Measurements from ENCODE around the gene DPM2.
A peak's percentile ranks its signal among the peaks of the same experiment; 100 is the strongest.

Gene DPM2

DNA sequence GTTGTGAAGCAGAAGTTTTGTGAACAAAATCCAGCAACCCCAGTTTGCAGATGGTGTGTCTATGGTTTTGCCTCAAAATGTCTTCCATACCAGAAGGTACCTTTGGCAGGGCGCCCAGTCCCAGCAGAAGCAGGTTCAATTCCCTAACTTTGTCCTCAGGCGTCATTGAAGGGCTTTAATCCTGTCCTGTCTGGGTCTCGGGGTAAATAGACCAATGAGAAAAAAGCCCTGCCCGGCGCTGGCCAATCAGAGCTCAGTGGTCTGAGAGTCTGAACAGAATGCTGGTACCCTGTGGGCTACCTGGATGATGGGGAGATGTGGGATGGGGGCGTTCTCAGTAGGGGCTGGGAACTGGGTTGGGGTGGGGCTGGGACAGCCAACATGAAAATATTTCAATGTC is 14.6 kb downstream of the DPM2 start:
- TF ChIP-seq, protein P1, sequence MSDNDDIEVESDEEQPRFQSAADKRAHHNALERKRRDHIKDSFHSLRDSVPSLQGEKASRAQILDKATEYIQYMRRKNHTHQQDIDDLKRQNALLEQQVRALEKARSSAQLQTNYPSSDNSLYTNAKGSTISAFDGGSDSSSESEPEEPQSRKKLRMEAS (IDR thresholded peaks at IDR 0.05), result no peak
- TF ChIP-seq CREB1 (IDR thresholded peaks at IDR 0.05; ENCODE audit: low read depth) (no peak), EP300 (IDR thresholded peaks at IDR 0.05; ENCODE audit: borderline replicate concordance) (no peak), CEBPB (IDR thresholded peaks at IDR 0.05) (no peak), RAD21 (IDR thresholded peaks at IDR 0.05; ENCODE audit: low read depth) (no peak), TEAD4 (IDR thresholded peaks at IDR 0.05) (no peak), REST (IDR thresholded peaks at IDR 0.05; ENCODE audit: low read depth) (no peak), TCF12 (IDR thresholded peaks at IDR 0.05; ENCODE audit: low read depth) (no peak), YY1 (IDR thresholded peaks at IDR 0.05; ENCODE audit: low read depth) (no peak), FOXM1 (IDR thresholded peaks at IDR 0.05; ENCODE audit: borderline replicate concordance, low read depth) (no peak), ZBTB7A (IDR thresholded peaks at IDR 0.05; ENCODE audit: low read depth) (no peak), EGR1 (IDR thresholded peaks at IDR 0.05) (no peak), USF1 (IDR thresholded peaks at IDR 0.05) (no peak), TAF1 (IDR thresholded peaks at IDR 0.05; ENCODE audit: low read depth) (no peak), NFIC (IDR thresholded peaks at IDR 0.05) (no peak)

GRCh38 chr9:127921557-127922120 is 16.0 kb downstream of the DPM2 start:
- TF ChIP-seq EP300 (IDR thresholded peaks at IDR 0.05; ENCODE audit: borderline replicate concordance) (no peak), RAD21 (IDR thresholded peaks at IDR 0.05; ENCODE audit: low read depth) (peak; percentile 92), NFIC (IDR thresholded peaks at IDR 0.05) (no peak)
- TF ChIP-seq, protein P1 (IDR thresholded peaks at IDR 0.05), result 0 out of 2 replicates have a peak, but pooled peaks have one; percentile 28

DNA sequence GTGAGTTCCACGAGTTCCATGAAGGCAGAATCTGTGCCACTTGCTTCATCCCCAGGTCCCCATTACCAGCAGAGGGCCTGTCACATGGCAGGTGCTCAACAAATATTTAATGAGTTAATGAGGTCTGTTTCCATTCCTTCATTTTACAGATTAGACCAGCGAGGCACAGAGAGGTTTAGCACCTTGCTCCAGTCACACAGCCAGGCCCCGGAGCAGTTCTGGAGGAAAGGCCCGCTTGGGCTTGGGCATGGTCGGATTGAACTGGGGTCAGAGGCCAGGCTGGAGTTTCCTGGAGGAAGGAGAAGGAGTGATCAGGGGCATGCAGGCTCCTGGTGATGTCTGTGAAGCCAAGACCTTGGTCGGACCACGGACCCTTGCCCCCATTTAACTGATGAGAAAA is 16.9 kb downstream of the DPM2 start:
- TF ChIP-seq CREB1 (IDR thresholded peaks at IDR 0.05; ENCODE audit: low read depth) (no peak), EP300 (IDR thresholded peaks at IDR 0.05; ENCODE audit: borderline replicate concordance) (no peak), YY1 (IDR thresholded peaks at IDR 0.05; ENCODE audit: low read depth) (no peak), CEBPB (IDR thresholded peaks at IDR 0.05) (no peak), ZBTB7A (IDR thresholded peaks at IDR 0.05; ENCODE audit: low read depth) (no peak), RAD21 (IDR thresholded peaks at IDR 0.05; ENCODE audit: low read depth) (no peak), EGR1 (IDR thresholded peaks at IDR 0.05) (no peak), TAF1 (IDR thresholded peaks at IDR 0.05; ENCODE audit: low read depth) (no peak), TCF12 (IDR thresholded peaks at IDR 0.05; ENCODE audit: low read depth) (no peak), NFIC (IDR thresholded peaks at IDR 0.05) (no peak), TEAD4 (IDR thresholded peaks at IDR 0.05) (no peak), FOXM1 (IDR thresholded peaks at IDR 0.05; ENCODE audit: borderline replicate concordance, low read depth) (no peak), USF1 (IDR thresholded peaks at IDR 0.05) (no peak), REST (IDR thresholded peaks at IDR 0.05; ENCODE audit: low read depth) (no peak)
- TF ChIP-seq, protein P1 (IDR thresholded peaks at IDR 0.05), result no peak

DNA sequence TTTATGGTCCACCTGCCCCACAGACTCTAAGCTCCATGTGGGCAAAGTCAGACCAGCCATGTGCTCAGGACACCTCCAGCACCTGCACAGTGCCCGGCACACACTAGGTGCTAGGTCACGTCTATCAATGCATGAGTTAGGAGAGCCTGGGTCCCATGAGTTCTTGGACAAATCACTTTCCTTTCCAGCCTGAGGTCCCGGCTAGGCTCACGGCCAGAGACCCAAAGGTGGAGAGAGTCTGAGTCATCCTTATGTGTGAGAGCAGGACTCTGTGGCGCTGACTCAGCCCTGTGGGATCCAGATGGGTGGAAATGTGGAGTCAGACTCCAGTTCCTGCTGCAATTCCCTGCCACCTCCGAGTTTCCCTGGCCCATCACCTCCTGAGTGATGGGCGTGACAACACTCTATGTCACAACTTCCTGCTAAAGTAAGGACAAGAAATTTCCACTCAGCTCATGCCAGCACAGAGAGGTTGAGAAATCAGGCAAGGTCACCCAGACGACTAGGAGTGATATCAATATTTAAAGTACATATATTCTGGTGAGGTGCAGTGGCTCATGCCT is 18.3 kb downstream of the DPM2 start:
- peak; percentile 48; the same call in 1 of the 2 replicates for TF ChIP-seq EP300 (IDR thresholded peaks at IDR 0.05; ENCODE audit: borderline replicate concordance)
- TF ChIP-seq CEBPB (IDR thresholded peaks at IDR 0.05), result peak; percentile 78
- TF ChIP-seq FOXM1 (IDR thresholded peaks at IDR 0.05; ENCODE audit: borderline replicate concordance, low read depth), result no peak
- TF ChIP-seq NFIC (IDR thresholded peaks at IDR 0.05), result peak; percentile 37; the same call in 1 of the 2 replicates
- no peak for TF ChIP-seq EGR1 (IDR thresholded peaks at IDR 0.05)
- TF ChIP-seq TEAD4 (IDR thresholded peaks at IDR 0.05), result peak; percentile 47
- TF ChIP-seq RAD21 (IDR thresholded peaks at IDR 0.05; ENCODE audit: low read depth), result no peak
- no peak for TF ChIP-seq ZBTB7A (IDR thresholded peaks at IDR 0.05; ENCODE audit: low read depth)
- TF ChIP-seq USF1 (IDR thresholded peaks at IDR 0.05), result no peak
- TF ChIP-seq TCF12 (IDR thresholded peaks at IDR 0.05; ENCODE audit: low read depth), result peak; percentile 61; the same call in 1 of the 2 replicates
- TF ChIP-seq, protein P1 (IDR thresholded peaks at IDR 0.05), result peak; percentile 48; the same call in 1 of the 2 replicates
